RCC 7860 (cell line): ENCODE data around the gene MDM1.
A peak's percentile ranks its signal among the peaks of the same experiment; 100 is the strongest.

ENCODE experiments used
- DNase-seq: peaks from one replicate; pipeline ENCODE4 v3.0.0-alpha.2; 2015; ENCODE audit warnings: low spot score
- FAIRE-seq: peaks from 2 replicates; lab custom pipeline; 2012; peaks lifted over from hg19 to GRCh38; lab: Jason Lieb, UNC

The MDM1 gene

GRCh38 chr12:68331869-68332727 is at the start of gene MDM1:
TSS of gene MDM1 (minus strand) at chr12:68332362. CDS start at chr12:68332245, 117 bp downstream.
- FAIRE-seq (peak; percentile 84), DNase-seq (peak; percentile 91)

GRCh38 chr12:68381476-68382219 is 49.5 kb upstream of the MDM1 start:
- FAIRE-seq: no peak
- DNase-seq: no peak

- FAIRE-seq (no peak), DNase-seq (no peak)
Observed at GRCh38 chr12:68378872-68379606, 46.9 kb upstream of the MDM1 start.

GRCh38 chr12:68377881-68378280 is 45.7 kb upstream of the MDM1 start:
- DNase-seq: no peak
- no peak for FAIRE-seq

- no peak for FAIRE-seq
- no peak for DNase-seq
Observed at GRCh38 chr12:68376901-68377300, 44.7 kb upstream of the MDM1 start.

- DNase-seq: no peak
- FAIRE-seq: no peak
Observed at GRCh38 chr12:68375756-68376695, 43.9 kb upstream of the MDM1 start.

- FAIRE-seq (no peak), DNase-seq (no peak)
Observed at GRCh38 chr12:68374307-68374982, 42.3 kb upstream of the MDM1 start.

GRCh38 chr12:68370667-68371066 is 38.5 kb upstream of the MDM1 start:
- FAIRE-seq (no peak), DNase-seq (no peak)

- FAIRE-seq (no peak), DNase-seq (no peak)
Observed at GRCh38 chr12:68370006-68370590, 37.9 kb upstream of the MDM1 start.

GRCh38 chr12:68368327-68368726 is 36.2 kb upstream of the MDM1 start:
- no peak for DNase-seq
- no peak for FAIRE-seq

GRCh38 chr12:68367903-68368302 is 35.7 kb upstream of the MDM1 start:
- DNase-seq: no peak
- FAIRE-seq: no peak

- FAIRE-seq (no peak), DNase-seq (no peak)
Observed at GRCh38 chr12:68367116-68367515, 35.0 kb upstream of the MDM1 start.

GRCh38 chr12:68364893-68365725 is 32.9 kb upstream of the MDM1 start:
- FAIRE-seq (peak; percentile 64), DNase-seq (peak; percentile 78)

GRCh38 chr12:68364328-68364727 is 32.2 kb upstream of the MDM1 start:
- FAIRE-seq (no peak), DNase-seq (no peak)

GRCh38 chr12:68361953-68362352 is 29.8 kb upstream of the MDM1 start:
- FAIRE-seq: no peak
- DNase-seq: no peak

GRCh38 chr12:68359674-68360073 is 27.5 kb upstream of the MDM1 start:
- FAIRE-seq: no peak
- no peak for DNase-seq

GRCh38 chr12:68358532-68359485 is 26.6 kb upstream of the MDM1 start:
- FAIRE-seq (peak; percentile 72), DNase-seq (peak; percentile 62)
